Hepatocyte (in vitro differentiated cells): ENCODE results near the gene ZMYM2. TPM values are rescaled to one million over a fixed set of nuclear protein-coding genes. Genes with fewer than 3 reads are reported as not detected.

Source experiments
- DNase-seq: peaks from one replicate; pipeline ENCODE4 v3.0.0-alpha.2; 2016; ENCODE audit warnings: low spot score
- H2AFZ ChIP-seq: fragments of 200-600 bp; sonication (generic); 2 replicates; pipeline ENCODE4 v1.6.0; 2016; ENCODE audit warnings: antibody characterized with exemption, mild to moderate bottlenecking
- H3K27ac ChIP-seq: fragments of 200-600 bp; sonication (generic); 2 replicates; pipeline ENCODE4 v1.5.1; 2016; ENCODE audit warnings: mild to moderate bottlenecking
- H3K27me3 ChIP-seq: fragments of 200-600 bp; sonication (generic); 2 replicates; pipeline ENCODE4 v1.6.1; 2016
- H3K36me3 ChIP-seq: fragments of 200-600 bp; sonication (generic); replicated peaks from 2 replicates; pipeline ENCODE4 v1.5.1; 2016; ENCODE audit warnings: low read depth; ENCODE audit not compliant: insufficient read depth
- H3K4me1 ChIP-seq: fragments of 200-600 bp; sonication (generic); 2 replicates; pipeline ENCODE4 v1.5.1; 2016; ENCODE audit warnings: mild to moderate bottlenecking, moderate library complexity; ENCODE audit not compliant: insufficient read depth
- H3K4me2 ChIP-seq: fragments of 200-600 bp; sonication (generic); 2 replicates; pipeline ENCODE4 v1.6.0; 2016
- H3K4me3 ChIP-seq: fragments of 200-600 bp; sonication (generic); 2 replicates; pipeline ENCODE4 v1.5.1; 2016; ENCODE audit warnings: mild to moderate bottlenecking
- H3K79me2 ChIP-seq: fragments of 200-600 bp; sonication (generic); 2 replicates; pipeline ENCODE4 v1.6.0; 2017; ENCODE audit warnings: mild to moderate bottlenecking
- H3K9me2 ChIP-seq: fragments of 200-600 bp; sonication (generic); replicated peaks from 2 replicates; pipeline ENCODE4 v1.6.0; 2017; ENCODE audit warnings: mild to moderate bottlenecking; ENCODE audit not compliant: insufficient read depth
- H3K9me3 ChIP-seq: fragments of 200-600 bp; sonication (generic); 2 replicates; pipeline ENCODE4 v1.5.1; 2016; ENCODE audit warnings: low read depth, mild to moderate bottlenecking
- H4K20me1 ChIP-seq: fragments of 200-600 bp; sonication (generic); 2 replicates; pipeline ENCODE4 v1.6.0; 2016; ENCODE audit warnings: mild to moderate bottlenecking; ENCODE audit not compliant: insufficient read depth, poor library complexity, severe bottlenecking
- CTCF ChIP-seq: fragments of 200-600 bp; sonication (generic); IDR thresholded peaks from 2 replicates; pipeline ENCODE4 v1.5.1; 2016; ENCODE audit warnings: antibody characterized with exemption, mild to moderate bottlenecking; ENCODE audit not compliant: poor library complexity
- EZH2 ChIP-seq: fragments of 200-600 bp; sonication (generic); IDR thresholded peaks from 2 replicates; pipeline ENCODE4 v1.6.1; 2016; ENCODE audit warnings: antibody characterized with exemption, mild to moderate bottlenecking, borderline replicate concordance
- EZH2phosphoT487 ChIP-seq: fragments of 200-600 bp; sonication (generic); IDR thresholded peaks from one replicate; pipeline ENCODE4 v1.6.1; 2018; ENCODE audit warnings: antibody characterized with exemption, mild to moderate bottlenecking, low read depth, moderate library complexity; ENCODE audit not compliant: unreplicated experiment, severe bottlenecking
- WGBS: methylation state at CpG from one replicate; pipeline ENCODE4 v1.1.6; 2016; ENCODE audit warnings: low lambda C conversion rate; ENCODE audit errors: missing lambda C conversion rate; 5-methylcytosine and 5-hydroxymethylcytosine counted together
- polyA plus RNA-seq: library from polyadenylated mRNA; unstranded; fragments of >200 nt; fragmentation: Nextera tagmentation; extraction: Ambion mirVana; gene quantifications from 2 replicates; pipeline ENCODE4 v1.2.1, GENCODE V29; 2016
- total RNA-seq: library from RNA; depleted of rRNA; stranded (reverse); fragments of >200 nt; gene quantifications from 2 replicates; pipeline ENCODE4 v1.2.3, GENCODE V29; 2014

The ZMYM2 gene
- total and polyA plus RNA-seq, 2 experiments from 2014 or later, result 25.2 to 91.1 TPM

- peaks cover 15% of the 10 kb centered on the region for H3K27me3 ChIP-seq
- TF ChIP-seq EZH2, result no peak
- TF ChIP-seq CTCF, result no peak
- no peak for TF ChIP-seq EZH2phosphoT487
Observed at GRCh38 chr13:20134732-20135131, 176.2 kb downstream of the ZMYM2 start.

GRCh38 chr13:20136781-20137703, 178.5 kb downstream of the ZMYM2 start:
- no peak for TF ChIP-seq EZH2
- peak; percentile 50 for TF ChIP-seq CTCF
- TF ChIP-seq EZH2phosphoT487, result no peak
- H3K27ac ChIP-seq, result no peak overlapping the region
- peak overlapping the region; percentile 60 for H2AFZ ChIP-seq
- peak; percentile 72 for DNase-seq
- H3K79me2 ChIP-seq, result no peaks in the 10 kb centered on the region
- no peak overlapping the region for H3K4me3 ChIP-seq
- peaks cover 15% of the 10 kb centered on the region for H3K27me3 ChIP-seq
- no peaks in the 10 kb centered on the region for H3K36me3 ChIP-seq
- WGBS, result 34% methylated on average over 55 of the region's 56 CpGs
- H4K20me1 ChIP-seq, result no peaks in the 10 kb centered on the region
- peaks cover 13% of the 10 kb centered on the region for H3K4me1 ChIP-seq
- H3K4me2 ChIP-seq, result peak overlapping the region; percentile 79
- no peaks in the 10 kb centered on the region for H3K9me3 ChIP-seq
- no peaks in the 10 kb centered on the region for H3K9me2 ChIP-seq

More at GRCh38 chr13:20134732-20135131, 176.2 kb downstream of the ZMYM2 start:
- DNase-seq, result no peak
- no peaks in the 10 kb centered on the region for H3K79me2 ChIP-seq
- no peak overlapping the region for H3K27ac ChIP-seq
- no peaks in the 10 kb centered on the region for H3K9me3 ChIP-seq
- no peaks in the 10 kb centered on the region for H4K20me1 ChIP-seq
- H2AFZ ChIP-seq, result no peak overlapping the region
- 83% methylated on average over 8 of the region's 8 CpGs for WGBS
- peaks cover 5% of the 10 kb centered on the region for H3K4me1 ChIP-seq
- H3K36me3 ChIP-seq, result no peaks in the 10 kb centered on the region
- H3K9me2 ChIP-seq, result no peaks in the 10 kb centered on the region
- H3K4me3 ChIP-seq, result no peak overlapping the region
- H3K4me2 ChIP-seq, result no peak overlapping the region

- Histone ChIP-seq H3K4me2 (no peak overlapping the region), H2AFZ (no peak overlapping the region), H3K9me2 (no peaks in the 10 kb centered on the region), H3K79me2 (no peaks in the 10 kb centered on the region), H3K4me1 (peaks cover 13% of the 10 kb centered on the region), H3K4me3 (no peak overlapping the region), H4K20me1 (no peaks in the 10 kb centered on the region), H3K36me3 (no peaks in the 10 kb centered on the region), H3K27me3 (peaks cover 15% of the 10 kb centered on the region), H3K9me3 (no peaks in the 10 kb centered on the region), H3K27ac (no peak overlapping the region)
- TF ChIP-seq EZH2, result no peak
- TF ChIP-seq CTCF, result no peak
- TF ChIP-seq EZH2phosphoT487, result no peak
- no peak for DNase-seq
- 87% methylated on average over 2 of the region's 2 CpGs for WGBS
Observed at GRCh38 chr13:20137875-20138274, 179.3 kb downstream of the ZMYM2 start.
